BE2C (cell line): ENCODE results near the gene TTYH3.

ENCODE experiments used
- DNase-seq: peaks from one replicate; pipeline ENCODE4 v3.0.0-alpha.2; 2020
- H3K27me3 ChIP-seq: fragments of 250-450 bp; sonication (Bioruptor Pico); 2 replicates; pipeline ENCODE4 v1.5.1; 2020; ENCODE audit warnings: mild to moderate bottlenecking
- H3K36me3 ChIP-seq: fragments of 250-450 bp; sonication (Bioruptor Pico); 2 replicates; pipeline ENCODE4 v1.5.1; 2020; ENCODE audit warnings: mild to moderate bottlenecking
- H3K4me1 ChIP-seq: fragments of 250-450 bp; sonication (Bioruptor Pico); 2 replicates; pipeline ENCODE4 v1.5.1; 2020
- H3K4me3 ChIP-seq: 2 replicates; pipeline ENCODE4 v1.5.1; 2011; ENCODE audit warnings: low read depth, low read length
- H3K9me3 ChIP-seq: fragments of 250-450 bp; sonication (Bioruptor Pico); 2 replicates; pipeline ENCODE4 v1.5.1; 2020
- CTCF ChIP-seq: IDR thresholded peaks from 2 replicates; pipeline ENCODE4 v1.5.1; 2012; ENCODE audit warnings: mild to moderate bottlenecking, low read depth, low read length

TTYH3 gene

GRCh38 chr7:2627258-2628129 is 4.3 kb upstream of the TTYH3 start:
- H3K4me1 ChIP-seq, result peaks cover 17% of the 10 kb centered on the region
- no peak overlapping the region for H3K4me3 ChIP-seq
- no peak for TF ChIP-seq CTCF
- H3K36me3 ChIP-seq, result no peaks in the 10 kb centered on the region
- DNase-seq, result no peak
- H3K9me3 ChIP-seq, result no peaks in the 10 kb centered on the region
- no peaks in the 10 kb centered on the region for H3K27me3 ChIP-seq

GRCh38 chr7:2628130-2628482 is 3.7 kb upstream of the TTYH3 start:
- H3K27me3 ChIP-seq, result no peaks in the 10 kb centered on the region
- TF ChIP-seq CTCF, result no peak
- no peaks in the 10 kb centered on the region for H3K36me3 ChIP-seq
- H3K4me1 ChIP-seq, result peaks cover 14% of the 10 kb centered on the region
- no peaks in the 10 kb centered on the region for H3K9me3 ChIP-seq
- H3K4me3 ChIP-seq, result no peak overlapping the region
- DNase-seq, result no peak

- DNase-seq, result no peak
- Histone ChIP-seq H3K4me1 (peaks cover 20% of the 10 kb centered on the region), H3K4me3 (no peak overlapping the region), H3K36me3 (no peaks in the 10 kb centered on the region), H3K27me3 (no peaks in the 10 kb centered on the region), H3K9me3 (no peaks in the 10 kb centered on the region)
- no peak for TF ChIP-seq CTCF
Measured at GRCh38 chr7:2628891-2629290, 2.9 kb upstream of the TTYH3 start.

- DNase-seq, result no peak
- no peak overlapping the region for H3K4me3 ChIP-seq
- no peak for TF ChIP-seq CTCF
- peaks cover 24% of the 10 kb centered on the region for H3K4me1 ChIP-seq
- no peaks in the 10 kb centered on the region for H3K9me3 ChIP-seq
- H3K27me3 ChIP-seq, result no peaks in the 10 kb centered on the region
- H3K36me3 ChIP-seq, result peaks cover under 1% of the 10 kb centered on the region; the same call in 1 of the 2 replicates
Measured at GRCh38 chr7:2629746-2630681, 1.8 kb upstream of the TTYH3 start.

- DNase-seq, result peak; percentile 61
- H3K9me3 ChIP-seq, result no peaks in the 10 kb centered on the region
- no peak for TF ChIP-seq CTCF
- peaks cover 3% of the 10 kb centered on the region; the same call in 1 of the 2 replicates for H3K36me3 ChIP-seq
- peak overlapping the region; percentile 93 for H3K4me3 ChIP-seq
- peaks cover 26% of the 10 kb centered on the region for H3K4me1 ChIP-seq
- no peaks in the 10 kb centered on the region for H3K27me3 ChIP-seq
Measured at GRCh38 chr7:2632733-2633537, 1.1 kb downstream of the TTYH3 start.
